ENCODE results near the gene MUSTN1.

GRCh38 chr3:52830535-52831258 lies 4.1 kb downstream of the MUSTN1 start, which contains the start of gene ITIH4:
- TF ChIP-seq CTCF (IDR thresholded peaks at IDR 0.05) (no peak), POLR2AphosphoS5 (IDR thresholded peaks at IDR 0.05; ENCODE audit: low read depth, low read length) (no peak)
